AG09309 (cell line): Measurements from ENCODE around the gene NUBP2.

ENCODE experiments used
- DNase-seq: peaks from one replicate; pipeline ENCODE4 v3.0.0-alpha.2; 2010; ENCODE audit warnings: low read depth
- H3K4me3 ChIP-seq: 2 replicates; pipeline ENCODE4 v1.5.1; 2011; ENCODE audit warnings: mild to moderate bottlenecking, low read depth, low read length, moderate library complexity; ENCODE audit not compliant: control insufficient read depth
- CTCF ChIP-seq: IDR thresholded peaks from 2 replicates; pipeline ENCODE4 v1.5.1; 2011; ENCODE audit warnings: mild to moderate bottlenecking, low read depth, low read length, inconsistent platforms; ENCODE audit not compliant: insufficient read depth, control insufficient read depth; ENCODE audit errors: missing control alignments

Gene NUBP2

GRCh38 chr16:1743376-1744337 lies 39.1 kb upstream of the NUBP2 start:
- no peak overlapping the region for H3K4me3 ChIP-seq
- TF ChIP-seq CTCF, result no peak
- DNase-seq, result no peak

DNA sequence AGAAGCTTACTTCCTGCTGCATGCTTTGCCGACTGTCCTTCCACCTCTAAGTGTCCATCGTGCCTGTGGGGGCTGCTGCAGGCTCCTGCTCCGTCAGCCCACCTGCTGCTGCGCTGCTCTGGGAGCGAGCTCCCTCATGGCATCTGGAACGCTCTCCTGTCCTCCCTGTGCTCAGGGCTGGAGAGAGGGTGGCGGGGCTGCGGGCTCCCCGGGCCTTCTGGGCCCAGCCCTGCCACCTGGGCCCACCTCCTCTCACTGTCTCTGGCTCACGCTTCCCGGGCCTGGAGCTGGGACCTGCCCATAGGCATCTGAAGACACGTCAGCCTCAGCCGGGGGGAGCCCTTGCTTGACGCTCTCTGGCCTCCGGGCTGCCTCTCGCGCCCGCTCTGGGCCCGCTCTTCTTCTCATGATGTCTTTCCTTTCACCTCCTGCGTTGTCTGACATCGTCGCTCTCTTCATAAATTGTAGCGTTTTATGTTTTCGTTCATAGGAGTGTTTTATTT lies 38.4 kb upstream of the NUBP2 start:
- no peak for TF ChIP-seq CTCF
- no peak for DNase-seq
- H3K4me3 ChIP-seq, result no peak overlapping the region

- DNase-seq, result peak; percentile 29
- H3K4me3 ChIP-seq, result no peak overlapping the region
These were observed 37.4 kb upstream of the NUBP2 start for GRCh38 chr16:1745181-1745899.

GRCh38 chr16:1745900-1746692 lies 36.7 kb upstream of the NUBP2 start:
- no peak for DNase-seq
- no peak for TF ChIP-seq CTCF
- H3K4me3 ChIP-seq, result no peak overlapping the region

More at GRCh38 chr16:1745181-1745899, 37.4 kb upstream of the NUBP2 start:
- no peak for TF ChIP-seq CTCF

GRCh38 chr16:1746693-1747195 lies 36.0 kb upstream of the NUBP2 start:
- no peak for TF ChIP-seq CTCF
- no peak for DNase-seq

GRCh38 chr16:1747934-1748333 lies 34.8 kb upstream of the NUBP2 start:
- TF ChIP-seq CTCF, result no peak
- DNase-seq, result no peak
- H3K4me3 ChIP-seq, result no peak overlapping the region

More at GRCh38 chr16:1746693-1747195, 36.0 kb upstream of the NUBP2 start:
- no peak overlapping the region for H3K4me3 ChIP-seq
